Keratinocyte (primary cell): ENCODE measurements around the gene SCYGR8. TPM values are rescaled to one million over a fixed set of nuclear protein-coding genes. Genes with fewer than 3 reads are reported as not detected.

Experiments used
- DNase-seq: peaks from one replicate; pipeline ENCODE4 v3.0.0-alpha.2; 2011; ENCODE audit warnings: low read depth, missing footprints, low spot score
- FAIRE-seq: peaks from 2 replicates; lab custom pipeline; 2011; peaks lifted over from hg19 to GRCh38; lab: Jason Lieb, UNC
- H2AFZ ChIP-seq: 2 replicates; pipeline ENCODE4 v1.6.0; 2012; ENCODE audit warnings: low read length, control low read depth, inconsistent platforms; ENCODE audit not compliant: control insufficient read depth
- H3K27ac ChIP-seq: 2 replicates; pipeline ENCODE4 v1.5.1; 2011; ENCODE audit warnings: low read length; ENCODE audit not compliant: control insufficient read depth, insufficient read depth
- H3K27me3 ChIP-seq: 3 replicates; pipeline ENCODE4 v1.6.0; 2011; ENCODE audit warnings: low read length; ENCODE audit not compliant: control insufficient read depth, insufficient read depth; ENCODE audit errors: extremely low read depth
- H3K36me3 ChIP-seq, 2 experiments: 2 replicates in 1 of 2; 3 replicates in 1 of 2; pipeline ENCODE4 v1.5.1; 2011; ENCODE audit warnings: low read length in 2 of 2, mild to moderate bottlenecking in 1 of 2; ENCODE audit not compliant: control insufficient read depth in 2 of 2, insufficient read depth in 2 of 2; ENCODE audit errors: extremely low read depth in 1 of 2
- H3K4me1 ChIP-seq: 3 replicates; pipeline ENCODE4 v1.5.1; 2011; ENCODE audit warnings: low read length; ENCODE audit not compliant: control insufficient read depth, insufficient read depth; ENCODE audit errors: extremely low read depth
- H3K4me2 ChIP-seq: 3 replicates; pipeline ENCODE4 v1.6.0; 2011; ENCODE audit warnings: low read depth, low read length; ENCODE audit not compliant: control insufficient read depth, insufficient read depth; ENCODE audit errors: extremely low read depth
- H3K4me3 ChIP-seq, 3 experiments: fragments of 200-600 bp in 1 of 3; sonication (generic) in 1 of 3; 2 replicates in 2 of 3; 3 replicates in 1 of 3; pipeline ENCODE4 v1.5.1; 2011 to 2016; ENCODE audit warnings: low read length in 3 of 3, mild to moderate bottlenecking in 3 of 3, control low read depth in 2 of 3, inconsistent platforms in 1 of 3, low read depth in 1 of 3, mixed read lengths in 1 of 3, mixed run types in 1 of 3, moderate library complexity in 1 of 3; ENCODE audit not compliant: control insufficient read depth in 2 of 3, insufficient read depth in 2 of 3; ENCODE audit errors: extremely low read depth in 1 of 3
- H3K79me2 ChIP-seq: 2 replicates; pipeline ENCODE4 v1.6.0; 2012; ENCODE audit warnings: low read length; ENCODE audit not compliant: control insufficient read depth, insufficient read depth
- H3K9ac ChIP-seq: 3 replicates; pipeline ENCODE4 v1.6.0; 2011; ENCODE audit warnings: low read length; ENCODE audit not compliant: control insufficient read depth, insufficient read depth; ENCODE audit errors: extremely low read depth
- H3K9me1 ChIP-seq: 3 replicates; pipeline ENCODE4 v1.6.0; 2011; ENCODE audit warnings: low read length; ENCODE audit not compliant: control insufficient read depth, insufficient read depth; ENCODE audit errors: extremely low read depth
- H3K9me3 ChIP-seq: 2 replicates; pipeline ENCODE4 v1.5.1; 2012; ENCODE audit warnings: low read depth, low read length; ENCODE audit not compliant: control insufficient read depth
- H4K20me1 ChIP-seq: 3 replicates; pipeline ENCODE4 v1.6.0; 2011; ENCODE audit warnings: low read length; ENCODE audit not compliant: control insufficient read depth, insufficient read depth; ENCODE audit errors: extremely low read depth
- CTCF ChIP-seq, 3 experiments: IDR thresholded peaks in 1 of 3; conservative IDR thresholded peaks in 1 of 3; optimal IDR thresholded peaks in 1 of 3; 2 replicates in 2 of 3; 3 replicates in 1 of 3; pipeline versions ENCODE3 to v1.5.1; 2011; ENCODE audit warnings: low read length in 3 of 3, mild to moderate bottlenecking in 3 of 3, moderate library complexity in 2 of 3, control low read depth in 1 of 3, inconsistent platforms in 1 of 3; ENCODE audit not compliant: insufficient read depth in 2 of 3; ENCODE audit errors: extremely low read depth in 1 of 3
- EZH2 ChIP-seq: IDR thresholded peaks from one replicate; pipeline ENCODE4 v1.6.1; 2012; ENCODE audit warnings: inconsistent platforms, mild to moderate bottlenecking, low read length, moderate library complexity
- dilution Hi-C: fragments of 300-500 bp; cut with MboI; formaldehyde crosslinking; loops from one replicate; pipeline ENCODE4 v1.7.0; 2020; ENCODE audit warnings: low sequenced_read_pairs; ENCODE audit not compliant: extremely low pct_ligation_motif_present
- polyA plus RNA-seq, 5 experiments: library from polyadenylated mRNA; depleted of rRNA in 3 of 5; stranded (reverse) in 3 of 5; stranded (forward) in 1 of 5; unstranded in 1 of 5; fragments of >200 nt; gene quantifications; 1 replicate in 1 of 5; 2 replicates in 3 of 5; 3 replicates in 1 of 5; pipeline versions ENCODE4 v1.2.1 to v1.2.3, GENCODE V29; 2011 to 2012; ENCODE audit warnings: missing spikeins in 2 of 5, low read depth in 1 of 5, low replicate concordance in 1 of 5

SCYGR8 gene
- polyA plus RNA-seq, 1 donor (not counting 4 experiments of a cell fraction or from before 2014, with no cell fraction given): not detected

GRCh38 chr2:227788561-227789018 lies 42.9 kb downstream of the SCYGR8 start:
- Histone ChIP-seq H3K9me1 (no peaks in the 10 kb centered on the region), H4K20me1 (no peaks in the 10 kb centered on the region), H3K4me3 (no peak overlapping the region), H2AFZ (no peak overlapping the region), H3K79me2 (no peaks in the 10 kb centered on the region), H3K4me2 (peak overlapping the region; percentile 9), H3K4me1 (peaks cover 23% of the 10 kb centered on the region), H3K9me3 (peaks cover 1% of the 10 kb centered on the region), H3K36me3 (no peaks in the 10 kb centered on the region), H3K9ac (no peak overlapping the region), H3K27ac (no peak overlapping the region), H3K27me3 (no peaks in the 10 kb centered on the region)
- no peak for TF ChIP-seq EZH2
- TF ChIP-seq CTCF (optimal IDR thresholded peaks at IDR 0.05 in 1 of 3, IDR thresholded peaks at IDR 0.05 in 1 of 3, conservative IDR thresholded peaks at IDR 0.05 in 1 of 3; ENCODE audit: extremely low read depth in 1 of 3, insufficient read depth in 2 of 3, low read length in 3 of 3): no peak
- FAIRE-seq (no peak), DNase-seq (peak; percentile 46)
- dilution Hi-C loops: no loop called here

GRCh38 chr2:227789803-227790202 lies 44.1 kb downstream of the SCYGR8 start:
- Histone ChIP-seq H3K79me2 (no peaks in the 10 kb centered on the region), H3K9ac (no peak overlapping the region), H4K20me1 (no peaks in the 10 kb centered on the region), H3K4me3 (no peak overlapping the region), H3K27ac (no peak overlapping the region), H3K36me3 (no peaks in the 10 kb centered on the region), H3K9me1 (no peaks in the 10 kb centered on the region), H2AFZ (no peak overlapping the region), H3K9me3 (peaks cover 1% of the 10 kb centered on the region), H3K27me3 (no peaks in the 10 kb centered on the region), H3K4me1 (peaks cover 23% of the 10 kb centered on the region), H3K4me2 (no peak overlapping the region)
- DNase-seq (no peak), FAIRE-seq (no peak)
- dilution Hi-C loops: no loop called here
- TF ChIP-seq EZH2: no peak
- no peak for TF ChIP-seq CTCF (optimal IDR thresholded peaks at IDR 0.05 in 1 of 3, IDR thresholded peaks at IDR 0.05 in 1 of 3, conservative IDR thresholded peaks at IDR 0.05 in 1 of 3; ENCODE audit: extremely low read depth in 1 of 3, insufficient read depth in 2 of 3, low read length in 3 of 3)
